ENCODE results near the gene CNTN1. TPM values are rescaled to one million over a fixed set of nuclear protein-coding genes. Genes with fewer than 3 reads are reported as not detected.

CNTN1 gene
- total and polyA plus RNA-seq, 2 of the 13 experiments (the other 11 are each of a cell fraction or from before 2014, with no cell fraction given): 0.01 to 0.07 TPM

DNA sequence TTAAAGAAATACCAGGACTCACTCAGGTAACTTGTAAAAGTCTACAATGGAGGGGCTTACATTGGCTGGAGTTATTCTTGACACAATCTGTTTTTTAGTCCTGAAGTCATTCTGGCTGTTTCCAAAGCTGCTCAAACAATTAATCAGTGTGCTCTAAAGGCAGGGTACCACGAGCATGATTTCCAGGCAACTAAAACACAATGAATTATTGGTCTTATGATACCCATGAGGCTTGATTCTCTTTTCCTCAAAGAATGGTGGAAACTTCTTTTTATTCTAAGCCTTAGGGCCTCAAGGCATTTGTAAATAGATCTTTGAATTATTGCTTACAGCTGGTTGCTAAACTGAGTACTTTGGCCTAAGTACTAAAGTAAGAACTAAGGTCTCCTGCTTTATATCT lies 296.1 kb downstream of the CNTN1 start:
- Histone ChIP-seq H3K4me1 (ENCODE audit: insufficient read depth, low read length) (no peaks in the 10 kb centered on the region), H3K9me3 (ENCODE audit: low read length) (no peaks in the 10 kb centered on the region), H2AFZ (ENCODE audit: low read length) (no peak overlapping the region), H3K27ac (ENCODE audit: extremely low read length, insufficient read depth, low read length) (no peak overlapping the region), H3K4me2 (ENCODE audit: low read depth, low read length) (no peak overlapping the region), H3K79me2 (ENCODE audit: insufficient read depth, low read length) (no peaks in the 10 kb centered on the region), H3K9ac (ENCODE audit: insufficient read depth, low read depth, low read length) (no peak overlapping the region), H3K36me3 (replicated peaks in 1 of 2; ENCODE audit: control insufficient read depth in 1 of 2, insufficient read depth in 2 of 2, low read length in 2 of 2) (no peaks in the 10 kb centered on the region), H4K20me1 (ENCODE audit: insufficient read depth, low read length) (no peaks in the 10 kb centered on the region), H3K27me3 (ENCODE audit: control insufficient read depth in 1 of 2, insufficient read depth in 2 of 2, low read length in 2 of 2) (no peaks in the 10 kb centered on the region), H3K4me3 (replicated peaks in 1 of 3; ENCODE audit: insufficient read depth in 1 of 3, low read depth in 2 of 3, low read length in 3 of 3) (no peak overlapping the region)
- 0% methylated on average over 1 of the region's 1 CpG for WGBS (ENCODE audit: low lambda C conversion rate)
- ChIA-PET CTCF (ENCODE audit: low intra/inter-chr PET ratio, low total read pairs) (no interaction called here), POLR2A (no interaction called here)
- ATAC-seq (no peak), FAIRE-seq (no peak), DNase-seq (ENCODE audit: low spot score) (no peak)
- intact Hi-C loops (cut with micrococcal nuclease; ENCODE audit: unreplicated experiment): no loop called here
- in situ Hi-C loops (cut with HindIII; ENCODE audit: extremely low pct_ligation_motif_present, low pct_unique_long_range_greater_than_20kb): no loop called here
- BruUV-seq (replicated peaks): no TSS peak
- TF ChIP-seq, protein P1, sequence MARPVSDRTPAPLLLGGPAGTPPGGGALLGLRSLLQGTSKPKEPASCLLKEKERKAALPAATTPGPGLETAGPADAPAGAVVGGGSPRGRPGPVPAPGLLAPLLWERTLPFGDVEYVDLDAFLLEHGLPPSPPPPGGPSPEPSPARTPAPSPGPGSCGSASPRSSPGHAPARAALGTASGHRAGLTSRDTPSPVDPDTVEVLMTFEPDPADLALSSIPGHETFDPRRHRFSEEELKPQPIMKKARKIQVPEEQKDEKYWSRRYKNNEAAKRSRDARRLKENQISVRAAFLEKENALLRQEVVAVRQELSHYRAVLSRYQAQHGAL (CRISPR knock-in tag; IDR thresholded peaks at IDR 0.05; ENCODE audit: not compliant biosample characterization): no peak
- TF ChIP-seq ARID2 (CRISPR knock-in tag; IDR thresholded peaks at IDR 0.05; ENCODE audit: borderline replicate concordance): no peak
- no peak for TF ChIP-seq JUNB (CRISPR knock-in tag; IDR thresholded peaks at IDR 0.05; ENCODE audit: borderline replicate concordance)
- TF ChIP-seq, protein P2, sequence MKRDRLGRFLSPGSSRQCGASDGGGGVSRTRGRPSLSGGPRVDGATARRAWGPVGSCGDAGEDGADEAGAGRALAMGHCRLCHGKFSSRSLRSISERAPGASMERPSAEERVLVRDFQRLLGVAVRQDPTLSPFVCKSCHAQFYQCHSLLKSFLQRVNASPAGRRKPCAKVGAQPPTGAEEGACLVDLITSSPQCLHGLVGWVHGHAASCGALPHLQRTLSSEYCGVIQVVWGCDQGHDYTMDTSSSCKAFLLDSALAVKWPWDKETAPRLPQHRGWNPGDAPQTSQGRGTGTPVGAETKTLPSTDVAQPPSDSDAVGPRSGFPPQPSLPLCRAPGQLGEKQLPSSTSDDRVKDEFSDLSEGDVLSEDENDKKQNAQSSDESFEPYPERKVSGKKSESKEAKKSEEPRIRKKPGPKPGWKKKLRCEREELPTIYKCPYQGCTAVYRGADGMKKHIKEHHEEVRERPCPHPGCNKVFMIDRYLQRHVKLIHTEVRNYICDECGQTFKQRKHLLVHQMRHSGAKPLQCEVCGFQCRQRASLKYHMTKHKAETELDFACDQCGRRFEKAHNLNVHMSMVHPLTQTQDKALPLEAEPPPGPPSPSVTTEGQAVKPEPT (CRISPR knock-in tag; IDR thresholded peaks at IDR 0.05; ENCODE audit: low read depth): no peak
- no peak for TF ChIP-seq REL (CRISPR knock-in tag; conservative IDR thresholded peaks at IDR 0.05)
- TF ChIP-seq ELF1 (CRISPR knock-in tag; IDR thresholded peaks at IDR 0.05): no peak
- TF ChIP-seq CHD4 (IDR thresholded peaks at IDR 0.05; ENCODE audit: borderline replicate concordance, low read length): no peak
- no peak for TF ChIP-seq CHCHD3 (CRISPR knock-in tag; IDR thresholded peaks at IDR 0.05)
- no peak for TF ChIP-seq IKZF4 (CRISPR knock-in tag; IDR thresholded peaks at IDR 0.05; ENCODE audit: borderline replicate concordance, low read depth, not compliant biosample characterization)
- no peak for TF ChIP-seq REPIN1 (CRISPR knock-in tag; IDR thresholded peaks at IDR 0.05; ENCODE audit: borderline replicate concordance, low read depth)
- no peak for TF ChIP-seq SNAPC2 (CRISPR knock-in tag; IDR thresholded peaks at IDR 0.05)
- TF ChIP-seq, protein P3, sequence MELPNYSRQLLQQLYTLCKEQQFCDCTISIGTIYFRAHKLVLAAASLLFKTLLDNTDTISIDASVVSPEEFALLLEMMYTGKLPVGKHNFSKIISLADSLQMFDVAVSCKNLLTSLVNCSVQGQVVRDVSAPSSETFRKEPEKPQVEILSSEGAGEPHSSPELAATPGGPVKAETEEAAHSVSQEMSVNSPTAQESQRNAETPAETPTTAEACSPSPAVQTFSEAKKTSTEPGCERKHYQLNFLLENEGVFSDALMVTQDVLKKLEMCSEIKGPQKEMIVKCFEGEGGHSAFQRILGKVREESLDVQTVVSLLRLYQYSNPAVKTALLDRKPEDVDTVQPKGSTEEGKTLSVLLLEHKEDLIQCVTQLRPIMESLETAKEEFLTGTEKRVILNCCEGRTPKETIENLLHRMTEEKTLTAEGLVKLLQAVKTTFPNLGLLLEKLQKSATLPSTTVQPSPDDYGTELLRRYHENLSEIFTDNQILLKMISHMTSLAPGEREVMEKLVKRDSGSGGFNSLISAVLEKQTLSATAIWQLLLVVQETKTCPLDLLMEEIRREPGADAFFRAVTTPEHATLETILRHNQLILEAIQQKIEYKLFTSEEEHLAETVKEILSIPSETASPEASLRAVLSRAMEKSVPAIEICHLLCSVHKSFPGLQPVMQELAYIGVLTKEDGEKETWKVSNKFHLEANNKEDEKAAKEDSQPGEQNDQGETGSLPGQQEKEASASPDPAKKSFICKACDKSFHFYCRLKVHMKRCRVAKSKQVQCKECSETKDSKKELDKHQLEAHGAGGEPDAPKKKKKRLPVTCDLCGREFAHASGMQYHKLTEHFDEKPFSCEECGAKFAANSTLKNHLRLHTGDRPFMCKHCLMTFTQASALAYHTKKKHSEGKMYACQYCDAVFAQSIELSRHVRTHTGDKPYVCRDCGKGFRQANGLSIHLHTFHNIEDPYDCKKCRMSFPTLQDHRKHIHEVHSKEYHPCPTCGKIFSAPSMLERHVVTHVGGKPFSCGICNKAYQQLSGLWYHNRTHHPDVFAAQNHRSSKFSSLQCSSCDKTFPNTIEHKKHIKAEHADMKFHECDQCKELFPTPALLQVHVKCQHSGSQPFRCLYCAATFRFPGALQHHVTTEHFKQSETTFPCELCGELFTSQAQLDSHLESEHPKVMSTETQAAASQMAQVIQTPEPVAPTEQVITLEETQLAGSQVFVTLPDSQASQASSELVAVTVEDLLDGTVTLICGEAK (IDR thresholded peaks at IDR 0.05): no peak
- TF ChIP-seq, protein P3 (CRISPR knock-in tag; IDR thresholded peaks at IDR 0.05): no peak
- no peak for TF ChIP-seq ZNF569 (CRISPR knock-in tag; IDR thresholded peaks at IDR 0.05; ENCODE audit: borderline replicate concordance)

All from HepG2 (cell line).